Daoy (cell line): ENCODE results near the gene CAMK1D. TPM values are rescaled to one million over a fixed set of nuclear protein-coding genes. Genes with fewer than 3 reads are reported as not detected.

Source experiments
- DNase-seq: peaks from one replicate; pipeline ENCODE4 v3.0.0-alpha.2; 2015; ENCODE audit warnings: low read depth
- total RNA-seq: library from RNA; depleted of rRNA; stranded (reverse); fragments of >200 nt; shearing (Covaris generic); gene quantifications from 2 replicates; pipeline ENCODE4 v1.2.3, GENCODE V29; 2014

Gene CAMK1D
- total RNA-seq, 1 experiment from 2014 or later, result 6.1 TPM

- no peak for DNase-seq
Observed at GRCh38 chr10:12650538-12651298, 301.4 kb downstream of the CAMK1D start.

GRCh38 chr10:12655940-12656339 lies 306.6 kb downstream of the CAMK1D start:
- no peak for DNase-seq

GRCh38 chr10:12656518-12657142 lies 307.3 kb downstream of the CAMK1D start:
- peak; percentile 18 for DNase-seq

- no peak for DNase-seq
Observed at GRCh38 chr10:12657489-12657888, 308.1 kb downstream of the CAMK1D start.

- no peak for DNase-seq
Observed at GRCh38 chr10:12658526-12658925, 309.2 kb downstream of the CAMK1D start.

- no peak for DNase-seq
Observed at GRCh38 chr10:12659706-12660105, 310.4 kb downstream of the CAMK1D start.

- DNase-seq, result no peak
Observed at GRCh38 chr10:12660812-12661211, 311.5 kb downstream of the CAMK1D start.

GRCh38 chr10:12661671-12662070 lies 312.3 kb downstream of the CAMK1D start:
- DNase-seq, result no peak

GRCh38 chr10:12663863-12664262 lies 314.5 kb downstream of the CAMK1D start:
- no peak for DNase-seq

GRCh38 chr10:12665501-12665900 lies 316.2 kb downstream of the CAMK1D start:
- no peak for DNase-seq

- no peak for DNase-seq
Observed at GRCh38 chr10:12667052-12667451, 317.7 kb downstream of the CAMK1D start.

GRCh38 chr10:12668634-12669033 lies 319.3 kb downstream of the CAMK1D start:
- DNase-seq, result no peak

- DNase-seq, result no peak
Observed at GRCh38 chr10:12670004-12670403, 320.7 kb downstream of the CAMK1D start.

GRCh38 chr10:12675186-12675585 lies 325.8 kb downstream of the CAMK1D start:
- DNase-seq, result no peak

- DNase-seq, result no peak
Observed at GRCh38 chr10:12679636-12680035, 330.3 kb downstream of the CAMK1D start.

- no peak for DNase-seq
Observed at GRCh38 chr10:12681252-12681651, 331.9 kb downstream of the CAMK1D start.

GRCh38 chr10:12684784-12685183 lies 335.4 kb downstream of the CAMK1D start:
- DNase-seq, result no peak

GRCh38 chr10:12685261-12686058 lies 336.1 kb downstream of the CAMK1D start:
- no peak for DNase-seq

GRCh38 chr10:12687996-12688395 lies 338.6 kb downstream of the CAMK1D start:
- DNase-seq, result no peak

- DNase-seq, result no peak
Observed at GRCh38 chr10:12689893-12690292, 340.5 kb downstream of the CAMK1D start.

GRCh38 chr10:12690525-12691126 lies 341.3 kb downstream of the CAMK1D start:
- no peak for DNase-seq

GRCh38 chr10:12691596-12691995 lies 342.2 kb downstream of the CAMK1D start:
- DNase-seq, result no peak
